T-helper 1 cell treated with Interleukin-12 subunit alpha and Interleukin-12 subunit beta and Interleukin-4 antibody, amounts not matched to agents 30 ng/mL and 1 ng/mL, for 36 hours (primary cell): ENCODE measurements around the gene KRTAP5-8. TPM values are rescaled to one million over a fixed set of nuclear protein-coding genes. Genes with fewer than 3 reads are reported as not detected.
"Not testable (repeated sequence)": the region's sequence is repeated elsewhere in the genome, so short reads cannot be mapped to it uniquely, and the experiment has no call there.

Experiments used
- intact Hi-C: fragments of 100-400 bp; cut with micrococcal nuclease; formaldehyde crosslinking; loops from one replicate; pipeline ENCODE4 v1.15.1; 2024
- total RNA-seq: library from RNA; stranded (reverse); gene quantifications from 2 replicates; pipeline ENCODE4 v1.2.3, GENCODE V29; 2022

Gene KRTAP5-8
- total RNA-seq, 1 donor from 2014 or later, result 0.29 TPM

DNA sequence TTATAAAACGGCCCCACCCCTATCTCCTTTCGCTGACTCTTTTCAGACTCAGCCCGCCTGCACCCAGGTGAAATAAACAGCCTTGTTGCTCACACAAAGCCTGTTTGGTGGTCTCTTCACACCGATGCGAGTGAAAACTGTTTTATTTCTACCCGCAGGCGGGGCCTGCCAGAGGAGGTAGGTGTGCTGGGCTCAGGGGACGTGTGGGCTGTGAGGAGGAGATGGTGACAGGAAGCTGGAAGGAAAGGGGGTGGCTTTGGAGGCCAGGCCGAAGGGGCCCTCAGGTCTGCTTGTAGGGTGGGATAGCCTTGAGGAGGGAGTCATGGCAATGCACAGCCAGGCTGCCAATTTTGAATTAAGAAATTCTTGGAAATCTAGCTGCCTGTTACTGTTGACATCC lies 32.0 kb upstream of the KRTAP5-8 start:
- intact Hi-C loops, result no loop called here

DNA sequence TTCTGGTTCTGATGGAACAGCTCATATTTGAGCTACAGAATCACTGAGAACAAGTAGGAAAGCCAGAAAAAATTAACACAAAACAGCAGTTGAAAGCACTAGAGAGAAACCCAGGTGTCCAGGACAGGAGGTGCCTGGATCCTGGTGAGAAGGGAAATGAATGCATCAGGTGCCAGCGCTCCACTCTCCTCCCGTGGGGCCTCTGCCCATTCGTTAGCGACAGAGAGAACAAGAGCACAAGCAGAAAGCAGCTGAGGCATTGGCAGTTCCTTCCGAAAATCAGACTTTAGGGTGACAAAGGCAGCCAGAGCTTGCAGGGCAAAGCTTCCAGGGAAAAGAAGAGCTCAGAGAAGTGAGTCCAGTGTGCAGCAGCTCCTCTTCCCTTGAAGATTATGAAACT lies 30.7 kb upstream of the KRTAP5-8 start:
- intact Hi-C loops, result no loop called here

DNA sequence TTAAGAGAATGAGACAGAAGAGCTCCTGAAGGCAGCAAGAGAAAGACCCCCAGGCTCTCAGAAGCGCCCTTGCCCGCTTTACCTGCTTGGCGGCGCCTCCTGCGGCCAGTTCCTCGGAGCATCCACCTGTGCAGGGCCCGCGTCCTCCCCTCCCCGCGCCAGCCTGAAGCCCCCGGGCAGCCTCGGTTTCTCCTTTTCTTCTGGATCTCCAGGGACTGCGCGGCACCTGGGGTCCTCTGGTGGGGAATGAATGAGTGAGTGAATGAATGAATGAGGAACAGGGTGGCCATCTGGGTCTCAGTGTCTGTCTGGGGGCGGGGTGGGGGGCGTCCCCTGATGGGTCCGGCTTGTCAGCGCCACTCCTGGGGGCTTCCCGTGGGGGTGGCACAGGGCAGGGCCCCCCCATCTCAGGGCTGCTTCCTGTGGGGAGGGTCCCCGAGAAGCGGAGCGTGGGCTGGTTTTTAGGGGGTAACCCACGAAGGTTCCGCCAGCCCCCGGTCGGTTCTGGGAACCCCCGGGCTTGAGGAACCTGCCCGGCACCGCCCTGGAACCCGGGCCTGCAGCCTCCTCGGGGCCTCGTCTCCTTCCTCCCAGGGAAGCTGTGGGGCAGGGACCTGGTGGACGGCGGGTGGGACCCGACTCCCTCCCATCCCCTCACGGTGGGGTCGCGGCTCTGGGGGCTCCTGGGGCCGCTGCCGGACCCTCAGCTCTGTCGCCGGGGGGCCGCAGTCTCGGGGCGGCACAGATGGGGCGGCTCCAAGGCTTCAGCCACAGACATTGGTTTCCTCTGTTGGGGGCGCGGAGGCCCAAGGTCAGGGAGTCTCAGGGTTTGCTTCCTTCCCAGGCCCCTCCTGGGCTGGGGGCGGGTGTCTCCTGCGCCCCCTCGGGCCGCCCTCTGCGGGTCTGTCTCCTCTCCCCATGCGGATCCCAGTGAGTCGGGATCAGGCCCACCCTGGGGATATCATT lies 19.0 kb upstream of the KRTAP5-8 start:
- intact Hi-C loops, result no loop called here

DNA sequence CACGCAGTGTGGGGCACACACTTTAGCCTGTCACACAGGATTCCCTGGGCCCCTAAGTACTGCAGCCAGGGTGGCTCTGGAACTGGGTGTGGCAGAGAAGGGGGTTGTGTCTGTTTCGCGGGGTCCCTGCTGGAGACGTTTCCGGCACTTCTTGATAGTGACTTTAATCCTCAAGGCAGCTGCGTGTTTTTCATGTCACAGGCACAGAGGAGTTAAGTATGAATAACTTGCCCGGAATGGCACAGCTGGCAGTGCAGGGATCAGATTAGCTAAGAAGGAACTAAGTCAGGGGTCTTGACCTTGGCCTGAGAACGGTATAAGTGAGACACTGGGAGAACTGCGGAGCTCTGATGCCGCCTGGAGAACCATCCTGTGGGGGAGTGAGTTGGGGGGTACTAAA lies 18.3 kb upstream of the KRTAP5-8 start:
- intact Hi-C loops, result no loop called here

DNA sequence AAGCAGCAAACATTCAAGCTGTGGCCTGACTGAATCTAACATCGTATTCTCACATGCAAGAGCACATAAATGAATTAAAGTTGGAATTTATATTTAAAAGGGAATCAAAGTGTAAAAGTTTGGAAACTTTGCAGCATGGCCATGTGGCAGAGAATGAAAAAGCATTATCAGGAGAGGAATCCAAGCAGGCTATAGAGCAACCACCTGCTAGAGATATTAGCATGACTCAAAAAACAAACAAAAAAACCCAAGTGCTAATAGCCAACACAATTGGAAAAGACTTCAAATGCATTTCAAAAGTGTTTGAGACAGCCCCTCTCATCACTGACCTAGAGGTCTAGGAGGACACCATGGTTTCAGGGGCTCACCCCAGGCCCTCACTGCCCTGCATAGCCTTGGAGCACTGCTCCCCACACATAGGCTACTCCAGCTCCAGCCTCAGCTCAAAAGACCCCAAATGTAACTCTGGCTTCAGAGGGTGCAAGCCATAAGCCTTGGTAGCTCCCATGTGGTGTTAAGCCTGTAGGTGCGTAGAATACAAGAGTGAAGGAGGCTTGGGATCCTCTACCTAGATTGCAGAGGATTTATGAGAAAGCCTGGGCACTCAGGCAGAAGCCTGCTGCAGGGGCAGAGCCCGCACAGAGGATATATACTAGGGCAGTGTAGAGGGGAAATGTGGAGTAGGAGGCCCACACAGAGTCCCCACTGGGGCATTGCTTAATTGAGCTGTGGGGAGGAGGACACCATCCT lies 12.5 kb upstream of the KRTAP5-8 start:
- intact Hi-C loops, result no loop called here

DNA sequence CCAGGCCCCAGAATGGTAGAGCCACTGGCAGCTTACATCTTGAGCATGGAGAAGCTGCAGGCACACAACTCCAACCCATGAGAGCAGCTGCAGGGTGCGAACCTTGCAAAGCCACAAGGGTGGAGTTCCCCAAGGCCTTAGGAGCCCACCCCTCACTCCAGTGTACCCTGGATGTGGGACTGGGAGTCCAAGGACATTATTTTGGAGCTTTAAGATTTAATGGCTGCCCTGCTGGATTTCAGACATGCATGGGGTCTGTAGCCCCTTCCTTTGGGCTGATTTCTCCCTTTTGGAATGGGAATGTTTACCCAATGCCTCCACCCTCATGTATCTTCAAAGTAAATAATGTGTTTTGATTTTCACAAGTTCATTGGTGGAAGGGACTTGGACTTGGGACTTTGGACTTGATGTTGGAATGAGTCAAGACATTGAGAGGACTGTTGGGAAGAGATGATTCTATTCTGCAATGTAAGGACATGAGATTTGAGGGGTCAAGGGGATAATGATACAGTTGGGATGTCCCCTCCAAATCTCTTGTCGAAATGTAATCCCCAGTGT lies 11.8 kb upstream of the KRTAP5-8 start:
- intact Hi-C loops, result no loop called here

DNA sequence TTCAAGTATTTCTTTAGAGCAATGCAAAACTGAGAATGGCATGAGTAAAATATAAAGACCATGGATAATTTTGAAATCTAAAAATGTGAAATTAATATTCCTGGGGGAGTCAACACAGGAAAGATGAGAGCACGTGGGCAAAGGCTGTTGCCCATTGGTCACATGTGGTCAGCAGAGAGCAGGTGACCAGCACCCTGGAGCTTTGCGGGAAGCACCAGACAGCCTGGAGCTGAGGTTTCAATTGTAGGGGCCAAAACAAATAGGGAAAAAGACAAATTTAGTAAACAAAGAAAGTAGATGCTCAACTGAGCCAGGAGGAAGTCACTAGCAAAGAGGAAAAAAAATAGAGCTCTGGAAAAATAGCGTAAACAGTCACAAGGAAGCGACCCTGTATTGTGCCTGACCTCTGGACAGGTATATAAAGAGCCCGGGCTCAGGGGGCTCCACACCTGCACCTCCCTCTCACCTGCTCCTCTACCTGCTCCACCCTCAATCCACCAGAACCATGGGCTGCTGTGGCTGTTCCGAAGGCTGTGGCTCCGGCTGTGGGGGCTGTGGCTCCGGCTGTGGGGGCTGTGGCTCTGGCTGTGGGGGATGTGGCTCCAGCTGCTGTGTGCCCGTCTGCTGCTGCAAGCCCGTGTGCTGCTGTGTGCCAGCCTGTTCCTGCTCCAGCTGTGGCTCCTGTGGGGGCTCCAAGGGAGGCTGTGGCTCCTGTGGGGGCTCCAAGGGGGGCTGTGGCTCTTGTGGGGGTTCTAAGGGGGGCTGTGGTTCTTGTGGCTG lies 10.8 kb upstream of the KRTAP5-8 start, which contains the start of gene KRTAP5-7:
Gene KRTAP5-7 (plus strand): TSS at position 472 of the 780 bp plus-strand sequence. CDS start 34 bp downstream, at position 506.
- intact Hi-C loops, result not testable (repeated sequence)

DNA sequence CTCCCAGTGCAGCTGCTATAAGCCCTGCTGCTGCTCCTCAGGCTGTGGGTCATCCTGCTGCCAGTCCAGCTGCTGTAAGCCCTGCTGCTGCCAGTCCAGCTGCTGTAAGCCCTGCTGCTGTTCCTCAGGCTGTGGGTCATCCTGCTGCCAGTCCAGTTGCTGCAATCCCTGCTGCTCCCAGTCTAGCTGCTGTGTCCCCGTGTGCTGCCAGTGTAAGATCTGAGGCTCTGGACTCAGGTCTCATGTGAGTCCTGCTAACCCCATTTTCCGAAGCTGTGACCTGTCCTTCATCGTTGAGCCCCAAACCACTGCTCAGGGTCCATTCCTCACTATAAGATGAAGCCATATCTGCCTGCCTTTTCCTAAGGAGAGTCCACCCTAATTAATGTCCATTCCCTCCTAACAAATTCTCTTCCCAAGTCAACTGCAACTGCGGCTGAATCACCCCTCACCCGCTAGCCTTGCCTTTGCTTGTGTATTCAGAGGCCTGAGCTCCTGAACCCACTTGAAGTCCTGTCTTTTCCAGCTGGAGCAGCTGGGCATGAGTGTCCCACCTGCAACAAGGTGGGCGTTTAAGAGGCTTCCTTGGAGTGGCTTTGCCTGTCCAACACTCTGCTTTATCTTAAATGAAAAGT lies 10.1 kb upstream of the KRTAP5-8 start:
- intact Hi-C loops, result no loop called here

DNA sequence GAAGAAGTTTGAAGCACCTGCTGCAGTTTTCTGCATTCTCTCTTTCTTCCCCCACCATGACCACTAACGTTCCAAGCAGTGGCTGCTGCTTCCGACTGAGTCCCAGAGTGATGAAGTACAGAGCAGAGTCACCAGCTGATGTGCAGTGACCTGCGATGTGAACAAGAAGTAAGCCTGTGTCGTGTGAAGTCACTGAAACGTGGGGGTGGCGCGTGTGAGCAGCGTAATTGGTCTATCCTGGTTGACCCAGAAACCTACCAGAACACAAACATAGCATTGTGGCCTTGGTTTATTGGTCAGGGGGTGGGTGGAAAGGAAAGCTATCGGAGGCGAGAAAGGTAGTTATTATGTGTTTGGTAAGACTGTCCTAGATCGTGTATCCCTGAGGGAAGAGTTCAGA lies 7.2 kb upstream of the KRTAP5-8 start:
- intact Hi-C loops, result no loop called here

DNA sequence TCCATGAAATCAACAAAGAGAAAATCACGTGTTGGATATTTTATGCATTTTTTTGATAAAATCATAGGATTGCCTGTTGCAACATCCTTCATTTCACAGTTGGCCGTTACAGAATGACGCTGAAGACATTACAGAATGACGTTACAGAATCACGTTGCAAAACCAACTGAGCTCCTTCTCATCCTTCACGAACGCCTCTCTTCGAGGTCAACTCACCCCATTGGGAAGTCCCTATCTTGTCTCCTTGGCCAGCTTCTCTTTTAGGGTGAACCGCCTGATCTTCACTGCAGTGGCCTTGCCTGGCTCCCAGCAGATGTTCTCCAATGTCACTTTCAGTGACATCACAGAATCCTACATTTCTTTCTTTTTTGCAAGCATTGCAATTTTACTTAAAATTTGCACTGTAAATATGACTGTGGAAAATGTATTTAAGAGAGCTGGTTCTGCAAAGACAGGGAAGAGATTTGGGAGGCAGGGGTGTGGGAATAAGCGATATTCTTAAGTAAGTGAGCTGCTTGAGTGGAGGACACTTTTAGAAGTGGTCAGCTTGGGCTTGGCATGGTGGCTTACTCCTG lies 5.7 kb upstream of the KRTAP5-8 start:
- intact Hi-C loops, result no loop called here

DNA sequence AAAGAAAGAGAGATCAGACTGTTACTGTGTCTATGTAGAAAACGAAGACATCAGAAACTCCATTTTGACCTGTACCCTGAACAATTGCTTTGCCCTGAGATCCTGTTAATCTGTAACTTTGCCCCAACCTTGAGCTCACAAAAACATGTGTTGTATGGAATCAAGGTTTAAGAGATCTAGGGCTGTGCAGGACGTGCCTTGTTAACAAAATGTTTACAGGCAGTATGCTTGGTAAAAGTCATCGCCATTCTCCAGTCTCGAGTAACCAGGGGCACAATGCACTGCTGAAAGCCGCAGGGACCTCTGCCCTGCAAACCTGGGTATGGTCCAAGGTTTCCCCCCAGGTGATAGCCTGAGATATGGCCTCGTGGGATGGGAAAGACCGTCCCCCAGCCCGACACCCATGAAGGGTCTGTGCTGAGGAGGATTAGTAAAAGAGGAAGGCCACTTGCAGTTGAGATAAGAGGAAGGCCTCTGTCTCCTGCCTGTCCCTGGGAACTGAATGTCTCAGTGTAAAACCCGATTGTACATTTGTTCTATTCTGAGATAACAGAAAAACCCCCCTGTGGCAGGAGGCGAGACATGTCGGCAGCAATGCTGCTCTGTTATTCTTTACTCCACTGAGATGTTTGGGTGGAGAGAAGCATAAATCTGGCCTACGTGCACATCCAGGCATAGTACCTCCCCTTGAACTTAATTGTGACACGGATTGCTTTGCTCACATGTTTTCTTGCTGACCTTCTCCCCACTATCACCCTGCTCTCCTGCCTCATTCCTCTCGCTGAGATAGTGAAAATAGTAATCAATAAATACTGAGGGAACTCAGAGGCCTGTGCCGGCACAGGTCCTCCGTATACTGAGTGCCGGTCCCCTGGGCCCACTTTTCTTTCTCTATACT lies 2.9 kb upstream of the KRTAP5-8 start:
- intact Hi-C loops, result not testable (repeated sequence)

DNA sequence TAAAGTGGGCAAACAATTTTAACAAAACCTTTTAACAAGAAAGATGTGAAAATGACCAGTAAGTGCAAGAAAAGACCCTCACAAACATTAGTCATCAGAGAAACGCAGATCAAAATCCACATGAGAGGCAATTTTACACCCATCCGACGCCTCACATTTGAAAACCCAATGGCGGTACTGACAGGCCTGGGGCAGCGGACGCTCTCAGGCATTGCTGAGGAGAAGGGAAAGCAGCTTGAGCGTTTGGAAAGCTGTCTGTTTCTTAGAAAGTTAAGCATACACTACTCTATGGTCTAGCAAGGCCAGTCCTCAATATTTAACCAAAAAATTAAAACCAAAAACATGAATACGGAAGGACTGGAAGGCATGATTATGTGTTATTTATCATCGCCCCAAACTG lies 2.0 kb upstream of the KRTAP5-8 start:
- intact Hi-C loops, result no loop called here

DNA sequence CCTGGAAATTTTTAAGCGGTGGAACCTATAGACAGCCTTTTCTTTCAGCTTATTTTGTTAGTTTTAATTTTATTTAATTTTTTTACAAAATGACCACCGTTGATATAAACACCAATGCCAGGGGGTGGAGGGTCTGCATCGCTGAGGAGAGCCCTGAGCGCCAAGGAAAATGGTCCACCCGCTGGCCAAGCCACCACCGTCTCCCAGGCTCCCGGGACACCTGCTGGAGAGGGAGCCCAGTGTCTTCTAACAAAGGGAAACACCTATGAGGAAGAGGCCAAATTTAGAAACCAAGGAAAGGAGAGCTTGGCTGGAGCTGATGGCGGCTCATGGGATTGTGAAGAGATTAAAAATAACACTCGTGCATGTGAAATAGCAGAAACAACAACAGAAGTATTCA lies 288 bp upstream of the KRTAP5-8 start:
- intact Hi-C loops, result no loop called here

DNA sequence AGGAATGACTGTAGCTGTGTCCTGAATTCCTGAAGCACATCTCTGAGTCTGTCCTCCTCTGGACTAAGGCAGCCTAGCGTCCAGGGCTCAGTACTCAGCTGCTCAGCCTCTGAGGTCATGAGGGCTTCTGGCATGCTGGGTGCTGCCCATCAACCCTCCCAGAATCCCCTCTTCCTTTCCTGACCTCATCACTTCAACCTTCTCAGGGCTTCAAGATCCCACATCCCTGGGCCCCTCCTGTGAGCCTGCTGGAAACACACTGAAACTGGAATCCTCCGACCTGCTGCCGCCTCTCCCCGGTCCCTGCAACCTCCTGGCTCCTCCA lies 803 bp downstream of the KRTAP5-8 start:
- intact Hi-C loops, result no loop called here

DNA sequence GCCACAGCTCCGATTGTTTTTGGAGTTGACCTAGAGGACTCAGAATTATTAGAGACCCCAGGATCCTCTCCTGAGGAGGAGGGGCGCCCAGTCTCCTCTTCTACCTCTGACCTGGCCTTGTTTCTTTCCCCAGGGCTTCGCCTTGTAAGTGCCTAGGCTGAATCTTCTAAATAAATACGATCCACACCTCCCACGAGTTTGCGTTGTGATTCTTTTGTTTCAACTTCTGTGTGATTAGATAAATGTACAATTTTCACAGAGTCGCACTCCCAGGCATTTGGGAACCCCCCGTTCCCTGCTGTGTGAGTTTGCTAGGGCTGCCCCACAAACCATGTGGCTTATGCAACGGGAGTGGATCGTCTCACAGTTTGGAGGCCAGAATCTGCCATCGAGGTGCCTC lies 1.2 kb downstream of the KRTAP5-8 start:
- intact Hi-C loops, result no loop called here

DNA sequence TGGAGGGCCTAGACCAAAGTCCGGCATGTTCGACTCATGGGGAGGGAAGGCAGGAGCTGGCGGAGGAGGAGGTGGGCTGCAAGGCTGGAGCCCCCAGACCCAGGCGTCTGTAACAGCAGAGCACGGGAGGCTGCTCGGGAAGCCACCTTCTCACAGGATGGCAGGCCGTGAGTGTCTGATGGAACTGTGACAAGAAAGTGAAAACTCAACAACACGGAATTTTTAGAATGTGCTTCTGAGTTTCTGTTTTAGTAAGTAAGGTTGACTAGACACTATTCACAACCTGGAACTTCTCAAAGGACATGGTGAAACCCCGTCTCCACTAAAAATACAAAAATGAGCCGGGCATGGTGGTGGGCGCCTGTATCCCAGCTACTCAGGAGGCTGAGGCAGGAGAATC lies 2.1 kb downstream of the KRTAP5-8 start:
- intact Hi-C loops, result not testable (repeated sequence)

DNA sequence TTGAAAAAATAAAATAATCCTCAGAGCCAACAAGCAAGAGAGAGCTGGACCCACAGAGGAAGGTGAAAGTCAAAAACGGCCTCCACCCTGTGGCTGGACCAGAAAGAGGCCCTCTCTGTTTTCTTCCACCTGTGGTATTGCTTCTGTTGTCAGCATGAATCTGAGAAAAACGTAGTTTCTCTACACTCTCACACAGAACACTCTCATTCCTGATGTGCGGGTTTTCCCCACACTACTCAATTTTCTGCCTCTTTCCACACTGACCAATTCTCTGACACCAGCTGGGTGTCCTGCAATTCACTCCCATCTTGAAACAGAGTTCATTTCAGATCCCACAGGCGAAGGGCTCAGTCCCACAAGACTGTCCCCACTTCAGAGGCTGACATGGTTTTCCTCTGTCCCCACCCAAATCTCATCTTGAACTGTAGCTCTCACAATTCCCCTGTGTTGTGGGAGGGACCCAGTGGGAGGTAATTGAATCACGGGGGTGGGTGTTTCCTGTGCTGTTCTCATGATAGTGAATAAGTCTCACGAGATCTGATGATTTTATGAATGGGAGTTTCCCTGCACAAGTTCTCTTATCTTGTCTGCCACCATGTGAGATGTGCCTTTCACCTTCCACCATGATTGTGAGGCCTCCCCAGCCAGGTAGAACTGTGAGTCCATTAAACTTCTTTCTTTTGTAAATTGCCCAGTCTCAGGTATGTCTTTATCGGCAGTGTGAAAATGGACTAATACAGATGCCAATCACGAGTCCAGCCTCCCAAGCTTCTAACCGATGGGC lies 2.9 kb downstream of the KRTAP5-8 start:
- intact Hi-C loops, result not testable (repeated sequence)

DNA sequence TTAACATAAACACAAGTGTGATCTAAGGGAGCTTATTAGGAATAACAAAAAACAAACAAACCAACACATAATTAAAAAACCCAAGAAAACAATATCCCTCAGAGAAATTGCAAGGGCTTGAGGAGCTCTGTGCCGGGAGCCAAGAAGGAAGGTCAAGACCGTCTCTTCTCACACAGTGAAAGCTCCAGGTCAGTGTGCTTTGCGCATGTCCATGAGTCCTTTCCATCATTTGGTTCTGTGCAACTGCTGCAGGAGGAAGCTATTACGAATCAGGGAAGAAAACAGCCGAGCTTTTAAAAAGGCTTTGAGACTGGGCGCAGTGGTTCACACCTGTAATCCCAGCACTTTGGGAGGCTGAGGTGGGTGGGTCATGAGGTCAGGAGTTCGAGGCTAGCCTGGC lies 4.6 kb downstream of the KRTAP5-8 start:
- intact Hi-C loops, result no loop called here
